Left forelimb (tissue), 1 donor: ENCODE data around the gene NF1.
"Not testable (repeated sequence)": the region's sequence is repeated elsewhere in the genome, so short reads cannot be mapped to it uniquely, and the experiment has no call there.

Experiments
- DNase-seq: peaks from one replicate; pipeline ENCODE4 v3.0.0-alpha.2; 2018; ENCODE audit warnings: low spot score

NF1 gene

GRCh38 chr17:31130286-31131224 lies 35.8 kb downstream of the NF1 start:
- DNase-seq: no peak

GRCh38 chr17:31131299-31131698 lies 36.5 kb downstream of the NF1 start:
- no peak for DNase-seq

- DNase-seq: no peak
Observed at GRCh38 chr17:31132977-31133376, 38.2 kb downstream of the NF1 start.

DNA sequence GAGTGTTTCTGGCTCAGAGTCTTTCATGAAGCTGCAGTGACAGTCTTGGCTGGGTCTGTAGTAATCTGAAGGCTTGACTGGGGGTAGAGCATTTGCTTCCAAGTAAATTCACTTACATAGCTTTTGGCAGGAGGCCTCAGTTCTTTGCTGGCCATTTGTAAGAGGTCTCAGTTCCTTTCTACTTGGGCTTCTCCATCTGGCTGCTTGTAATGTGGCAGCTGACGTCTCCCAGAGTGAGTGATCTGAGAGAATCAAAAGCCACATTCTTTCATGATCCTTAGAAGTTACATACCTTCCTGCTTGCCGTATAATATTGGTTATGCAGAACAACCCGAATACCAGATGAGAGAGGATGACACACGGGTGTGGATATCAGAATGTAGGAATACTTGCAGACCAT lies 39.8 kb downstream of the NF1 start:
- DNase-seq: no peak

DNA sequence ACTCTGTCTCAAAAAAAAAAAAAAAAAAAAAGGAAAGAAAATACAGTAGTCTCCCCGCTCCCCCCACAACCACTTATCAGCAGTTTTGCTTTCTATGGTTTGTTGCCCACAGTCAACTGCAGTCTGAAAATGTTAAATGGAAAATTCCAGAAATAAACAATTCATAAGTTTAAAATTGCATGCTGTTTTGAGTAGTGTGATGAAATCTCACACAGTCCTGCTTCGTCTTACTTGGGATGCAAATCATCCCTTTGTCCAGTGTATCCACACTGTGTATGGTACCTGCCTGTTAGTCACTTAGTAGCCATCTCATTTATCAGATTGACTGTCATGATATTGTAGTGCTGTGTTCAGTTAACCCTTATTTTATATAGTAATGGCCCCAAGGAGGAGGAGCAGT lies 41.5 kb downstream of the NF1 start:
- no peak for DNase-seq

GRCh38 chr17:31140111-31140510 lies 45.3 kb downstream of the NF1 start:
- DNase-seq: no peak

GRCh38 chr17:31144428-31144827 lies 49.7 kb downstream of the NF1 start:
- no peak for DNase-seq

GRCh38 chr17:31144836-31145235 lies 50.1 kb downstream of the NF1 start:
- DNase-seq: no peak

DNA sequence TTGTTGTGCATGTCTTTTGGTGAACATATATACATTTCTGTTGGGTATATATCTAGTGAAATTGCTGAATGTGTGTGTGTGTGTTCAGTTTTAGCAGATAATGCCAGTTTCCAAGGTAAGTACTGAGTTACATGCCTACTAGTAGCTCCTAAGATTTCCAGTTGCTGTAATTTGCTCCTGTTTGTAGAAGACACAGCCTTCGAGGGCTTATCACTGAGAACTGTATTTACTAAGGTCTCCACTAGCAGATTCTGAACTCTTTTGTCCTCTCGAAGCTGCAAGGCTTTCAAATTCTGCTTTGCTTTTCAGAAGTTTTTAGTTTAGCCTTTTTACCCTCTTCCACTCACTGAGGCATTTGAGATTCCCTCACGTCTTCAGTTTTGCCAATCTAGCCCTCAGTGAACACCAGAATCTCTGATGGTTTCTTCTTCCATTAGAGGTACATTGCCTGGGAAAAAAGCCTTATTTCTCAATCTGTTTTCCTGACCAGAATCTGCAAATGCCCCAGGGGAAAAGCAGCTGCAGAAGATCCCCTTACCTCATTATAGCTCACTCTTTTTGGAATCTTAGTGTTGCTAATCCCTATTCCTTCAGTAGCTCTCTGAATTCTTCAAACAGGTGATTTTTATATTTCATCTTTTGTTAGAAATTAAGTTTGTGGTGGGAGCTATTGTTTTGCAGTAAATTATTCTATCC lies 52.9 kb downstream of the NF1 start:
- no peak for DNase-seq

DNA sequence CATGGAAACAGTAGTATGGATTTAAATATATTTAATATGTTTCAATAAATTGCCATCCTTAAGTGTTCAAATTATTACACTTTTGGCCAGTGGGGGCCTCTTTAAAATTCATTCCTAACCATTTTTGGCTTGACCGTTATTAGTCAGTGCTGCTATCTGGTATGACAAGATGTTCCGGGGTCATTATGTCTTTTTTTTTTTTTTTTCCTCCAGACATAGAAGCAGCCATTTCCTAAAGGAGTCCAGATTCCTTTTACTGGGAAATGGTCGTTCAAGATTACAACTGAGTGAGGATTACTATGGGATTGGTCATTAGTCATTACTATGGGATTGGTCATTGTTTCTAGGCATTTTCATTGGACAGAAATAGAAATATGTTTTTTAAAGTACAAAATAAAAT lies 53.4 kb downstream of the NF1 start:
- no peak for DNase-seq

- no peak for DNase-seq
Observed at GRCh38 chr17:31152271-31152670, 57.5 kb downstream of the NF1 start.

DNA sequence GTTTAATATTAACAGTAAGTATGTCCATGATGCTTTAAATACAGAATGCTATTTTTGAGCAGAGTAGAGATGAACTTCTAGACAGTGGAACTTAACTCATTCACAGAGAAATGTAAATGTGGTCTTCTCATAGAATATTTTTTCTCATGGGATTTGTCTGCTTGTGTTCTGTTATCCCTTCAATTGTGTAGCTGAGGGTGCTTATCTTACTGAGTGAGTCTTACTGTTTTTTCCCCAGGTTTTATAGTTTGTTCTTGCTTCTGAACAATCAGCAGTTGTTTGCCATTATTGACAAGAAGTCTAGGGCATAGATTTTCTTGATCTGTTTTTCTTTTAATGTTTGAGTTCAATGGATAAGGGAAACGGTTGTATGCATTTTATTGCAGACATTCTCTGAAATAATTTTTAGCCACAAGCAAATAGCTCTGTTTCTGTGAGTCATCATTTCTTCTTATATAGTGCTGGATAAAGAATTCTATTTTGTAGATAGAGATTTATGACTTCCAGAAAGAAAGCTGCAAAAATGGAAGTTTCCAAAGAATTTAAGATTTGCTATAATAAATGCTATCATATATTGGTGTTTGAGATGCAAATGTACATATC lies 60.5 kb downstream of the NF1 start:
- DNase-seq: no peak

GRCh38 chr17:31156326-31156725 lies 61.5 kb downstream of the NF1 start:
- DNase-seq: no peak

DNA sequence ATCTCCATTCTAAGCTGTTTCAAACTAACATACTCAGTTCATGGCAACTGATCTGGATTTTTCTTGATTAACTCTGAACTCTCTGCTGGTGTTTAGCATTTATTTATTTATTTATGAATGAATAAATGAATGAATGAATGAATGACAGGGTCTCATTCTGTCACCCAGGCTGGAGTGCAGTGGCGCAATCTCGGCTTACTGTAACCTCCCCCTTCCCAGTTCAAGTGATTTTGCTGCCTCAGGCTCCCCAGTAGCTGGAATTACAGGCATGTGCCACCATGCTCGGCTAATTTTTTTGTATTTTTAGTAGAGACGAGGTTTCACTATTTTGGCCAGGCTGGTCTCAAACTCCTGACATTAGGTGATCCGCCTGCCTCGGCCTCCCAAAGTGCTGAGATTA lies 62.1 kb downstream of the NF1 start:
- DNase-seq: not testable (repeated sequence)

- no peak for DNase-seq
Observed at GRCh38 chr17:31158746-31159377, 64.1 kb downstream of the NF1 start.

DNA sequence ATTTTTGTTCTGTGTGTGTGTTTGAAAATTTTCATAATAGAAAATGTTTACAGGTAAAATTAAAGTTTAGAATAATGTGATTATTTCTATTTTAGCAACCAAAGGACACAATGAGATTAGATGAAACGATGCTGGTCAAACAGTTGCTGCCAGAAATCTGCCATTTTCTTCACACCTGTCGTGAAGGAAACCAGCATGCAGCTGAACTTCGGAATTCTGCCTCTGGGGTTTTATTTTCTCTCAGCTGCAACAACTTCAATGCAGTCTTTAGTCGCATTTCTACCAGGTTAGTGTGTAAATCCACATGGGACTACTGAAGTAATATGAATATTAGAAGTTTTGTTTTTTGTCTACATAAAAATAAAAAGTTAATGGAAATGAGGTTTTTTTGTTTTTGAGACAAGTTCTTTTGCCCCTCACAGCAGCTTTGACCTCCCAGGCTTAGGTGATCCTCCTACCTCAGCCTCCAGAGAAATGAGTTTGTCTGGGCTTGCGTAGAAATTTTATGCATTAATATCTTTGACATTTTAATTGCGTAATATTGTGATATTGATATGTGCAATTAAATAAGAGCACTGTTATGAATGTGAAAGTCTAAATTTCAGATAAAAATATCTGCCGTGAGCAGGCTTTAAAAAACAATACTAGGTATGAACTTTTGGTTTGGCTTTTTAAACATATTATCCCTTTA lies 68.5 kb downstream of the NF1 start:
- DNase-seq: no peak

DNA sequence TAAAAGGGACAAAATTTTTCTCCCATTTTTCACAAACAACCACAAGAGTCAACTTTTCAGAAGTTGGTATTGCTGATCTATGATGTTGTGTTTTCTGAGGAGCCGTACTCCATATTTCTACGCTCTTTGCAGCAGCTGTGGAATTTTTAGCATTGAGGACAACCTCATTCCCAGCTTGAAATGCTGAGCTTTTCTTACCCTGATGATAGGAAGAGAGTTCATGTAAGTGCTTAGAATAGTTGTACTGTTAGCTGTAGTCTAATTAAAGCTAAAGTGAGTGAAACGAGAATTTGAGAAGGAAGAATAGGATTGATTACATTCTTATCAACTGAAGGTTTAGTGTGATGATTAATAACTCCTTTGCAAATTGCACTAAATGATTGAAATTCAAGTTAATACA lies 72.3 kb downstream of the NF1 start:
- no peak for DNase-seq

DNA sequence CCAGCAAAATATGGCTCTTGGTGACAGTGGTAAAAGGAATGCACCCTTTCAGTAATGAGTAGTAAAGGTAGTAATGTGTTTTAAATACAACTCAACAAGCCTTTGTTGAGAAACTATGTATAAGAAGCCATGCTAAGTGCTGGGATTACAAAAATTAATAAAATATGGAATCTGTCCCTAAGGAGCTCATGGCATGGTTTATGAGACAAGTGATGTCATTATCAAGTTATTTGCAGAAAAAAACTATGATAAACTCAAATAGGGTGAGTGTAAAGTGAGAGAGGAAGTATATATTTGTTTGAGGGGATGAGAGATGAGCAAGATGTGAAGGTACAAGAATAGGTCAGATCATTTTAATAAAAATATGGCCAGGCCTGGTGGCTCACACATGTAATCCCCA lies 76.9 kb downstream of the NF1 start:
- no peak for DNase-seq

DNA sequence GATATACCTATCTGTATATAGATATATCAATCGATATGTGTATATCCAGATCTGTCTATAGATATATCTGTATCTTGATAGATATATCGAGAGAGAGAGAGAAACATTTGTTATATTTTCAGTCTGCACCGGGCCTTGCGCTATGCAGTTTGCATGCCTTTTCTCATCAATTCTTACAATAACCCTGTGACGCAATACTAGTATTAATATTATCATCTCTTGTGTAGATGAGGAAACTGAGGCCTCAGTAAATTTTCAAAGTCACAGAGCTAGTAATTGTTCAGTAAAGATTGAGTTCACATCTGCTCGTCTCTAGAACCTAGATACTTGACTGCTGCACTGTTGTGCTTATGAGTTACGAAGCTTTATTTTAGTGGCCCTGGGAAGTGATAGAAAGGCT lies 77.6 kb downstream of the NF1 start:
- DNase-seq: no peak

GRCh38 chr17:31174215-31174614 lies 79.4 kb downstream of the NF1 start:
- DNase-seq: no peak

- no peak for DNase-seq
Observed at GRCh38 chr17:31175237-31175636, 80.5 kb downstream of the NF1 start.

DNA sequence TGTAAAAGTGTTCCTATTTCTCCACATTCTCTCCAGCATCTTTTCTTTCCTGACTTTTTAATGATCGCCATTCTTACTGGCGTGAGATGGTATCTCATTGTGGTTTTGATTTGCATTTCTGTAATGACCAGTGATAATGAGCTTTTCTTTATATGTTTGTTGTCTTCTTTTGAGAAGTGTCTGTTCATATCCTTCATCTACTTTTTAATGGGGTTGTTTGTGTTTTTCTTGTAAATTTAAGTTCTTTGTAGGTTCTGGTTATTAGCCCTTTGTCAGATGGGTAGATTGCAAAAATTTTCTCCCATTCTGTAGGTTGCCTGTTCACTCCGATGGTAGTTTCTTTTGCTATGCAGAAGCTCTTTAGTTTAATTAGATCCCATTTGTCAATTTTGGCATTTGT lies 81.4 kb downstream of the NF1 start:
- DNase-seq: not testable (repeated sequence)
